ENCODE measurements around the gene DEXI. TPM values are rescaled to one million over a fixed set of nuclear protein-coding genes. Genes with fewer than 3 reads are reported as not detected.

DEXI gene
- total and polyA plus RNA-seq, 4 donors: 41.4 to 60.1 (median 44.4) TPM

GRCh38 chr16:10941127-10941933 lies 938 bp downstream of the DEXI start:
- DNase-seq: no peak
- Histone ChIP-seq H3K9me3 (ENCODE audit: control insufficient read depth, low read length) (no peaks in the 10 kb centered on the region), H3K4me3 (ENCODE audit: low read length in 2 of 2) (peak overlapping the region; percentile 47 to 56), H3K27ac (ENCODE audit: low read depth in 1 of 2, low read length in 2 of 2) (peak overlapping the region in 1 of 2 donors; percentile 0), H3K4me1 (ENCODE audit: control insufficient read depth in 1 of 2, insufficient read depth in 2 of 2, low read length in 2 of 2) (peaks cover 5 to 6% of the 10 kb centered on the region in 2 donors), H3K27me3 (ENCODE audit: control insufficient read depth in 1 of 2, insufficient read depth in 2 of 2, low read length in 1 of 2) (no peaks in the 10 kb centered on the region), H3K36me3 (ENCODE audit: control insufficient read depth in 1 of 2, insufficient read depth in 2 of 2, low read length in 1 of 2) (no peaks in the 10 kb centered on the region)
- no peak for ATAC-seq (ENCODE audit: low FRiP score)
- 1% methylated on average over 33 to 36 of the region's 36 CpGs for WGBS, 2 donors
- intact Hi-C loops (cut with DNase I): no loop called here

DNA sequence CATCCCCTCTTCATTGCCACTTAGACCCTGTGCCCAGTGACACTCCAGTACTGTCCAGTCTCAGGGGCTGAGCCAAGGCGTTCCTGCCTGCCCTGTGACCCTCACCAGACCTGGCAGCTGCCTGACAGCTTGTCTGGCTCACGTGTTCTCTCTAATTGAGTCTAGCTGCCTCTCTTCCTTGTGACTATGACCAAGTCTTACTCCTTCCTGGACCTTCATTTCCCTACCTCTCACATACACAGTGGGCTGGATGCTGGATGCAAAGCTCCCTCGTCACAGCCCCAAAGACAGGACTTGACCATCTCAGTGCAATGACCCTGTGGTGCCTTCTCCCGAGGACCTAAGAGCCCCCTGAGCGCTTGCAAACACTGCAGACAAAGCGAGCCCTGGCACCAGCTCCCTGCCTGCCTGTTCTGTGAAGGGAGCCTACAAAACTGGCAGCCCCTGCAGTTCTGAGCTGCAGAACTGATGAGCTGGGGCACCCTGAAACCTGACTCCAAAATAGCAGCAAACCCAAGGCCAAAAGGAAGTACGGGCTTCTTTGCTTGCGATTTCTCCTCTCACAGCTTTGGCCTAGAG lies 1.7 kb downstream of the DEXI start:
- H3K9me3 ChIP-seq (ENCODE audit: control insufficient read depth, low read length): no peaks in the 10 kb centered on the region
- peak overlapping the region in 1 of 2 donors; percentile 7 for H3K27ac ChIP-seq (ENCODE audit: low read depth in 1 of 2, low read length in 2 of 2)
- ATAC-seq (ENCODE audit: low FRiP score) (no peak), DNase-seq (peak in 1 of 2 donors; percentile 62)
- no peaks in the 10 kb centered on the region for H3K27me3 ChIP-seq (ENCODE audit: control insufficient read depth in 1 of 2, insufficient read depth in 2 of 2, low read length in 1 of 2)
- WGBS, 2 donors: 5 to 6% methylated on average over 8 of the region's 8 CpGs
- H3K4me3 ChIP-seq (ENCODE audit: low read length in 2 of 2): peak overlapping the region; percentile 47 to 56
- H3K4me1 ChIP-seq (ENCODE audit: control insufficient read depth in 1 of 2, insufficient read depth in 2 of 2, low read length in 2 of 2): peaks cover 5 to 6% of the 10 kb centered on the region in 2 donors
- no peaks in the 10 kb centered on the region for H3K36me3 ChIP-seq (ENCODE audit: control insufficient read depth in 1 of 2, insufficient read depth in 2 of 2, low read length in 1 of 2)
- intact Hi-C loops (cut with DNase I): no loop called here

DNA sequence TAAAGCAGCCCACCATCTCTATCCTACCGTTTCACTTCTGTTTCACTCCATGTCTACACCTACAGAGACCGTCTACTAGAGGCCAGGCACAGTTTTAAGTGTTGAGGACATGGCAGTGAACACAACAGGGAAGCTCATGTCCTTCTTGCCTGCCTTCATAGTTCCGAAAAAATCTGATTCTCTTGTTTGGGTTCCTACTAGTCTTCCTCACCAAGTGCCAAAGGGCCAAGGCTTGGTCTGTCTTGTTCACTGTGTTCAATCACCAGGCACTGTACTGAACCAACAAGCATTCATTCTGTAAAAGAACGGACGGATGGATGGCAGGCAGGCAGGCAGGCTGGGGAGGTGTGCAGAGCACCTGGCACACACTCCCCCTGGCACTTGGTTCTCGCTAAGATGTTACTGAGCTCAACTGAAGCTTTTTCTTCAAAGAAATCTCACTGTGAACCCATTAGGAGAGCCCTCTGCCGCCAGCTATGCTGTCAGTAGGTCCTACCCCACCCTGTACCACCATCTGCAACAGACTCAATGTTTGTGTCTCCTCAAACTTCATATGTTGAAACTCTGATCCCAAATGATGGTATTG lies 2.5 kb downstream of the DEXI start:
- Histone ChIP-seq H3K9me3 (ENCODE audit: control insufficient read depth, low read length) (no peaks in the 10 kb centered on the region), H3K4me1 (ENCODE audit: control insufficient read depth in 1 of 2, insufficient read depth in 2 of 2, low read length in 2 of 2) (peaks cover 5 to 9% of the 10 kb centered on the region in 2 donors), H3K27me3 (ENCODE audit: control insufficient read depth in 1 of 2, insufficient read depth in 2 of 2, low read length in 1 of 2) (no peaks in the 10 kb centered on the region), H3K27ac (ENCODE audit: low read depth in 1 of 2, low read length in 2 of 2) (peak overlapping the region in 1 of 2 donors; percentile 29), H3K4me3 (ENCODE audit: low read length in 2 of 2) (peak overlapping the region in 1 of 2 donors; percentile 47), H3K36me3 (ENCODE audit: control insufficient read depth in 1 of 2, insufficient read depth in 2 of 2, low read length in 1 of 2) (no peaks in the 10 kb centered on the region)
- intact Hi-C loops (cut with DNase I): no loop called here
- DNase-seq (no peak), ATAC-seq (ENCODE audit: low FRiP score) (no peak)
- 73% methylated on average over 7 of the region's 7 CpGs for WGBS, 2 donors

DNA sequence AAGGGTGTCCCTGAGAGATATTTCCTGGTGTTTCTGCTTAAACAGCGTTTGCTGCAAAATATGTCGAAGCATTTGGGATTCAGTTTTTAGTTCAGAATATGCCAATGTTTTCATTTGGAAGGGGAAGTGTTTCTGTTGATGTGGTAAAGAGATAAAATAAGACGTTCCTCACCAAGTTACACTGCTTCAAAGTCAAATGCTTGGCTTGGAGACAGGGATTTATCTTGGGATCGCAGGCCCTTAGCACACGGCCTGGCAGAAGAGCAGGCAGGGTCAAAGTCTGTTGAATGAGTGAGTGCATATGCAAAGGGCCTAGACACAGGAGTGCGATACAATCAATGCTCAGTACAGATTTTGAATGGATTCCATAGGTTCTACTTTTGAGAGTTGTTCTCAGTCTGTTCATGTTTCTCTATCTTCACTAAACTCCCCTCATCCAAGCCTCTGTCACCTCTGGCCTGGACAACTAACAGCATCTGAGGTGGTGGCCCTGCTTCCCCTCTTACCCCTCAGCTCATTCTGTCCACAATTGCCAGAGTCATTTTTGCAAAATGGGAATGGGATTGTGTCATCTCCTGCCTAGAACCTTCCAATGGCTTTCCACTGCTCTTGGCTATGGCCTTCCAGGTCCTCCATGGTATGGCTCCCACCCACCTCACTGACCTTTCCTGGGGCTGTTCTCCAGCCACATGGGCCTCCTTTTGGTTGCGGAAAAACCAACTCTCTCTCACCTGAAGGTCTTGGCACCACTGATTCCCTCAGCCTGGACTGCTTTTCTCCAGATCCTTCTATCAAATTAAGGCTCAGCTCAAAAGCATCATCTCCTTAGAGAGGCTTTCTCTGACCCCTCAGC lies 3.2 kb downstream of the DEXI start:
- no peaks in the 10 kb centered on the region for H3K9me3 ChIP-seq (ENCODE audit: control insufficient read depth, low read length)
- H3K27me3 ChIP-seq (ENCODE audit: control insufficient read depth in 1 of 2, insufficient read depth in 2 of 2, low read length in 1 of 2): no peaks in the 10 kb centered on the region
- peak overlapping the region; percentile 2 to 28 for H3K27ac ChIP-seq (ENCODE audit: low read depth in 1 of 2, low read length in 2 of 2)
- no peak for ATAC-seq (ENCODE audit: low FRiP score)
- no peaks in the 10 kb centered on the region for H3K36me3 ChIP-seq (ENCODE audit: control insufficient read depth in 1 of 2, insufficient read depth in 2 of 2, low read length in 1 of 2)
- H3K4me3 ChIP-seq (ENCODE audit: low read length in 2 of 2): no peak overlapping the region
- DNase-seq: no peak
- H3K4me1 ChIP-seq (ENCODE audit: control insufficient read depth in 1 of 2, insufficient read depth in 2 of 2, low read length in 2 of 2): peaks cover 5 to 14% of the 10 kb centered on the region in 2 donors
- 29% methylated on average over 7 of the region's 7 CpGs for WGBS, 2 donors
- intact Hi-C loops (cut with DNase I): no loop called here

- DNase-seq (peak in 1 of 2 donors; percentile 57), ATAC-seq (ENCODE audit: low FRiP score) (no peak)
- intact Hi-C loops (cut with DNase I): no loop called here
- 42 to 44% methylated on average over 7 of the region's 7 CpGs for WGBS, 2 donors
- H3K27me3 ChIP-seq (ENCODE audit: control insufficient read depth in 1 of 2, insufficient read depth in 2 of 2, low read length in 1 of 2): no peaks in the 10 kb centered on the region
- H3K9me3 ChIP-seq (ENCODE audit: control insufficient read depth, low read length): no peaks in the 10 kb centered on the region
- H3K36me3 ChIP-seq (ENCODE audit: control insufficient read depth in 1 of 2, insufficient read depth in 2 of 2, low read length in 1 of 2): no peaks in the 10 kb centered on the region
- no peak overlapping the region for H3K4me3 ChIP-seq (ENCODE audit: low read length in 2 of 2)
- peaks cover 5 to 14% of the 10 kb centered on the region in 2 donors for H3K4me1 ChIP-seq (ENCODE audit: control insufficient read depth in 1 of 2, insufficient read depth in 2 of 2, low read length in 2 of 2)
- H3K27ac ChIP-seq (ENCODE audit: low read depth in 1 of 2, low read length in 2 of 2): peak overlapping the region; percentile 0 to 2
Measured at GRCh38 chr16:10938321-10938720, 3.9 kb downstream of the DEXI start.

GRCh38 chr16:10937068-10937859 lies 5.0 kb downstream of the DEXI start:
- H3K4me1 ChIP-seq (ENCODE audit: control insufficient read depth in 1 of 2, insufficient read depth in 2 of 2, low read length in 2 of 2): peaks cover 5 to 14% of the 10 kb centered on the region in 2 donors
- peak in 1 of 2 donors; percentile 71 for DNase-seq
- ATAC-seq (ENCODE audit: low FRiP score): no peak
- intact Hi-C loops (cut with DNase I): no loop called here
- peak overlapping the region in 1 of 2 donors; percentile 16 for H3K27ac ChIP-seq (ENCODE audit: low read depth in 1 of 2, low read length in 2 of 2)
- no peaks in the 10 kb centered on the region for H3K36me3 ChIP-seq (ENCODE audit: control insufficient read depth in 1 of 2, insufficient read depth in 2 of 2, low read length in 1 of 2)
- WGBS, 2 donors: 9 to 12% methylated on average over 11 of the region's 11 CpGs
- H3K27me3 ChIP-seq (ENCODE audit: control insufficient read depth in 1 of 2, insufficient read depth in 2 of 2, low read length in 1 of 2): no peaks in the 10 kb centered on the region
- H3K9me3 ChIP-seq (ENCODE audit: control insufficient read depth, low read length): no peaks in the 10 kb centered on the region
- peak overlapping the region; percentile 28 to 32 for H3K4me3 ChIP-seq (ENCODE audit: low read length in 2 of 2)

- no peak overlapping the region for H3K4me3 ChIP-seq (ENCODE audit: low read length in 2 of 2)
- H3K27ac ChIP-seq (ENCODE audit: low read depth in 1 of 2, low read length in 2 of 2): peak overlapping the region in 1 of 2 donors; percentile 16
- ATAC-seq (ENCODE audit: low FRiP score) (no peak), DNase-seq (peak in 1 of 2 donors; percentile 52)
- intact Hi-C loops (cut with DNase I): no loop called here
- H3K36me3 ChIP-seq (ENCODE audit: control insufficient read depth in 1 of 2, insufficient read depth in 2 of 2, low read length in 1 of 2): no peaks in the 10 kb centered on the region
- WGBS, 2 donors: 51 to 57% methylated on average over 8 of the region's 8 CpGs
- H3K9me3 ChIP-seq (ENCODE audit: control insufficient read depth, low read length): no peaks in the 10 kb centered on the region
- peaks cover 5 to 14% of the 10 kb centered on the region in 2 donors for H3K4me1 ChIP-seq (ENCODE audit: control insufficient read depth in 1 of 2, insufficient read depth in 2 of 2, low read length in 2 of 2)
- H3K27me3 ChIP-seq (ENCODE audit: control insufficient read depth in 1 of 2, insufficient read depth in 2 of 2, low read length in 1 of 2): no peaks in the 10 kb centered on the region
Measured at GRCh38 chr16:10936272-10936984, 5.8 kb downstream of the DEXI start.
